ENCODE data around the gene SFT2D3. TPM values are rescaled to one million over a fixed set of nuclear protein-coding genes. Genes with fewer than 3 reads are reported as not detected.

The SFT2D3 gene
- total and polyA plus RNA-seq, 3 donors from 2014 or later = 7.4 to 13.2 (median 12.9) TPM

GRCh38 chr2:127726158-127726880 lies 25.0 kb downstream of the SFT2D3 start:
- Histone ChIP-seq H3K4me1 (no peaks in the 10 kb centered on the region), H3K27ac (no peak overlapping the region), H3K4me3 (no peak overlapping the region), H3K27me3 (no peaks in the 10 kb centered on the region), H3K36me3 (ENCODE audit: low read depth, missing control alignments) (no peaks in the 10 kb centered on the region), H3K9me3 (no peaks in the 10 kb centered on the region)
- TF ChIP-seq CTCF (IDR thresholded peaks at IDR 0.05) = no peak
- TF ChIP-seq POLR2A (IDR thresholded peaks at IDR 0.05) = no peak
- WGBS, 2 donors = 89 to 92% methylated on average over 6 of the region's 6 CpGs
- intact Hi-C loops (cut with DNase I; ENCODE audit: low total_unique reads) = no loop called here
- DNase-seq = no peak

- 41 to 47% methylated on average over 6 of the region's 6 CpGs for WGBS, 2 donors
- intact Hi-C loops (cut with DNase I; ENCODE audit: low total_unique reads) = no loop called here
- TF ChIP-seq CTCF (IDR thresholded peaks at IDR 0.05) (no peak), POLR2A (IDR thresholded peaks at IDR 0.05) (no peak)
These were observed 32.0 kb downstream of the SFT2D3 start for GRCh38 chr2:127733113-127733815.

GRCh38 chr2:127733816-127734537 lies 32.7 kb downstream of the SFT2D3 start:
- no peak for DNase-seq
- H3K4me3 ChIP-seq = no peak overlapping the region
- 34% methylated on average over 5 of the region's 5 CpGs for WGBS, 2 donors
- intact Hi-C loops (cut with DNase I; ENCODE audit: low total_unique reads) = no loop called here
- H3K27me3 ChIP-seq = no peaks in the 10 kb centered on the region
- H3K4me1 ChIP-seq = peaks cover 21% of the 10 kb centered on the region
- no peaks in the 10 kb centered on the region for H3K9me3 ChIP-seq
- peak overlapping the region in 1 of 2 donors; percentile 57 for H3K27ac ChIP-seq
- no peaks in the 10 kb centered on the region for H3K36me3 ChIP-seq (ENCODE audit: low read depth, missing control alignments)
- TF ChIP-seq CTCF (IDR thresholded peaks at IDR 0.05) (no peak), POLR2A (IDR thresholded peaks at IDR 0.05) (no peak)

More at GRCh38 chr2:127733113-127733815, 32.0 kb downstream of the SFT2D3 start:
- Histone ChIP-seq H3K9me3 (no peaks in the 10 kb centered on the region), H3K4me1 (peaks cover 21% of the 10 kb centered on the region), H3K27me3 (no peaks in the 10 kb centered on the region), H3K27ac (peak overlapping the region in 1 of 2 donors; percentile 4), H3K36me3 (ENCODE audit: low read depth, missing control alignments) (no peaks in the 10 kb centered on the region), H3K4me3 (no peak overlapping the region)
- no peak for DNase-seq

- Histone ChIP-seq H3K27me3 (no peaks in the 10 kb centered on the region), H3K4me3 (no peak overlapping the region), H3K27ac (no peak overlapping the region), H3K9me3 (no peaks in the 10 kb centered on the region), H3K4me1 (peaks cover 21% of the 10 kb centered on the region), H3K36me3 (ENCODE audit: low read depth, missing control alignments) (no peaks in the 10 kb centered on the region)
- intact Hi-C loops (cut with DNase I; ENCODE audit: low total_unique reads) = no loop called here
- WGBS, 2 donors = 71 to 79% methylated on average over 2 of the region's 2 CpGs
- no peak for DNase-seq
- TF ChIP-seq CTCF (IDR thresholded peaks at IDR 0.05) (no peak), POLR2A (IDR thresholded peaks at IDR 0.05) (no peak)
These were observed 33.7 kb downstream of the SFT2D3 start for GRCh38 chr2:127735044-127735443.

All from testis (tissue), 3 donors.